ENCODE measurements around the gene CCR4.

DNA sequence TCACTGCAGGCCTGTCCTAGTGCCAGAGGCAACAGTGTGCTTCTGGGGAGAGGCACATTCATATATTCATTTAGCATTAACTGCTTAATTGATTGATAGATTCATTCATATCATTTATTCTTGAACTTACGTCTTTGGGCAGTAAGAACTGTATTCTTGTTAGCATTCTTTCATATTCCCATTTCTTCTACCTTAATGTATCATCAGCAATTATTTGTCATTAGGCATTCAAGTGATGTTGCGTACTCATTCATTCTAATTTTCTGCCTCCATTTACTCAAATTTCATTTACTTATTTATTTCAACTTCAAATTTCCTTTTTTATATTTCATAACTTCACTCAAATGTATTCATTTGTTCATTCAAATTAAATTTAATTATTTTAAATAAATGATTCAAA, 31.5 kb upstream of the CCR4 start:
- no peak for TF ChIP-seq JUND (IDR thresholded peaks at IDR 0.05)
- TF ChIP-seq, protein P1, sequence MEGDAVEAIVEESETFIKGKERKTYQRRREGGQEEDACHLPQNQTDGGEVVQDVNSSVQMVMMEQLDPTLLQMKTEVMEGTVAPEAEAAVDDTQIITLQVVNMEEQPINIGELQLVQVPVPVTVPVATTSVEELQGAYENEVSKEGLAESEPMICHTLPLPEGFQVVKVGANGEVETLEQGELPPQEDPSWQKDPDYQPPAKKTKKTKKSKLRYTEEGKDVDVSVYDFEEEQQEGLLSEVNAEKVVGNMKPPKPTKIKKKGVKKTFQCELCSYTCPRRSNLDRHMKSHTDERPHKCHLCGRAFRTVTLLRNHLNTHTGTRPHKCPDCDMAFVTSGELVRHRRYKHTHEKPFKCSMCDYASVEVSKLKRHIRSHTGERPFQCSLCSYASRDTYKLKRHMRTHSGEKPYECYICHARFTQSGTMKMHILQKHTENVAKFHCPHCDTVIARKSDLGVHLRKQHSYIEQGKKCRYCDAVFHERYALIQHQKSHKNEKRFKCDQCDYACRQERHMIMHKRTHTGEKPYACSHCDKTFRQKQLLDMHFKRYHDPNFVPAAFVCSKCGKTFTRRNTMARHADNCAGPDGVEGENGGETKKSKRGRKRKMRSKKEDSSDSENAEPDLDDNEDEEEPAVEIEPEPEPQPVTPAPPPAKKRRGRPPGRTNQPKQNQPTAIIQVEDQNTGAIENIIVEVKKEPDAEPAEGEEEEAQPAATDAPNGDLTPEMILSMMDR (IDR thresholded peaks at IDR 0.05 in 2 of 3, conservative IDR thresholded peaks at IDR 0.05 in 1 of 3; ENCODE audit: borderline replicate concordance in 1 of 3, insufficient read depth in 1 of 3, low read depth in 2 of 3, low read length in 2 of 3): no peak

Measured in HCT116 (cell line).